Measurements from ENCODE around the gene PNKD. TPM values are rescaled to one million over a fixed set of nuclear protein-coding genes. Genes with fewer than 3 reads are reported as not detected.
A peak's percentile ranks its signal among the peaks of the same experiment; 100 is the strongest.

The PNKD gene
- total RNA-seq, 1 donor: 17.4 TPM

DNA sequence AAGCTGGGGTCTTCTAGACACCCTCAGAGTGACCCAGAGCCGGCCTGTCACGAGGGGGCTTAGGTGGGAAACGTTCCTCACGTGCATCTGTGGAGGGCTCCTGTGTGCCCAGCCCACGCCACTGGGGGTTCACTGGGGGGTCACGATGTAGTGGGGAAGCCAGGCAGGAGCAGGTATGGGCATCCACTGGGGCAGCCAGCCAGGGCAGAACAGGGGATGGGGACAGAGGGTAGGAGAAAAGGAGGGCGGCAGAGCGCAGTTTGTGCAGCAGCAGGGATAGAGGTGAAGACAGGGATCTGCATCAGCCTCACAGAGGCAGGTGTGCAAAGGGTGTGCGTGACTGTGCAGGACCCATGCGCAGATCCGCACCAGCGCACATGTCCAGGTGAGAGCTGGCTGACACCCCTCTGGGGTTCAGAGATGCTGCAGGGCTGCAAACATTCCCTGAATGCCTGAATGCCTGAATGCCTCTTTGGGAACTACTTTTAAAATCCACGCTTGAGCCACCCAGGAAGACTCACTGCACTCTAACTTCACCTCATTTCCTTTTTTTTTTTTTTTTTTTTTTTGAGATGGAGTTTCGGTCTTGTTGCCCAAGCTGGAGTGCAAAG lies 10.0 kb downstream of the PNKD start:
- DNase-seq (ENCODE audit: low read depth): no peak
- TF ChIP-seq CTCF (IDR thresholded peaks at IDR 0.05; ENCODE audit: insufficient read depth, low read length): no peak
- no peak overlapping the region for H3K4me3 ChIP-seq (ENCODE audit: low read depth, low read length)

- no peak overlapping the region for H3K4me3 ChIP-seq (ENCODE audit: low read depth, low read length)
- TF ChIP-seq CTCF (IDR thresholded peaks at IDR 0.05; ENCODE audit: insufficient read depth, low read length): no peak
- DNase-seq (ENCODE audit: low read depth): no peak
Observed at GRCh38 chr2:218281449-218281848, 11.1 kb downstream of the PNKD start.

DNA sequence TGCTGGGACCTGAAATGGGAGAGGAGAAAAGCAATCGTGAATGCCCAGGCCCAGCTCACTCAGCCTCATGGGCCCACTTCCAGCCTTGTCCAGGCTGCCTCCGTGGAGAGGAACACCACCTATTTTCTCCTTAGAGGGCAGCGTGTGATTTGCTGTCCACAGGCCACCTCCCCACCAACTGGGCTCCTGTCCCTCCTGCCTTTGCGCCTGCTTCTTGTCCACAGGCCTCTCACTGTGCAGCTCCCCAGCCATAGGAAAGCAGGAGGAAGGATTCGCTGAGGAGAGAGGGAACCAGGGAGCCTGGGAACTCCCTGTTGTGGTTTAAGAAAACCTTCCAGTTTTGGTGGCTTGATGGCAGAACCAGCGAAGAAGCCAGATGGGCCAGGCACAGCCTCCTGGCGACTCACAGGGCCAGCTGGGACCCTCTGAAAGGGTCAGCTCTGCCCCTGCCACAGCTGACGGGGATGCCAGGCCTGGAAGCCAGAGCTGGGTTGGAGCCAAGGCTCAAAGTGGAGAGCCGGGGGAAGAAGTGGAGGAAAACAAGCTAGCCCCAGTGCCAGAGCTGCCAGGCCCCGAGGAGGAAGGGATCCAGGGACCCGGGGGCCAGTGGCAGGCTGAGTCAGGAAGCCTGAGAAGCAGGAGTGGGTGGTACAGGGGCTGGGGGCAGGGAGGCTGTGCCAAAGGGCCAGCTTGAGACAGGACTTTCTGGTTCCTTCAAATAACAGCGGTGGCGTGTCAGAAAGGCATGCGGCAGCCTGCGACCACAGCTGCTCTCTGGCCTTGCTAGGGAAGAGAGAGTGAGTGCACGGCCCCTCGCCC lies 12.1 kb downstream of the PNKD start:
- TF ChIP-seq CTCF (IDR thresholded peaks at IDR 0.05; ENCODE audit: insufficient read depth, low read length): no peak
- DNase-seq (ENCODE audit: low read depth): no peak
- no peak overlapping the region for H3K4me3 ChIP-seq (ENCODE audit: low read depth, low read length)

- peak overlapping the region; percentile 45 for H3K4me3 ChIP-seq (ENCODE audit: low read depth, low read length)
- no peak for TF ChIP-seq CTCF (IDR thresholded peaks at IDR 0.05; ENCODE audit: insufficient read depth, low read length)
- peak; percentile 77 for DNase-seq (ENCODE audit: low read depth)
Observed at GRCh38 chr2:218284106-218284811, 13.9 kb downstream of the PNKD start.

DNA sequence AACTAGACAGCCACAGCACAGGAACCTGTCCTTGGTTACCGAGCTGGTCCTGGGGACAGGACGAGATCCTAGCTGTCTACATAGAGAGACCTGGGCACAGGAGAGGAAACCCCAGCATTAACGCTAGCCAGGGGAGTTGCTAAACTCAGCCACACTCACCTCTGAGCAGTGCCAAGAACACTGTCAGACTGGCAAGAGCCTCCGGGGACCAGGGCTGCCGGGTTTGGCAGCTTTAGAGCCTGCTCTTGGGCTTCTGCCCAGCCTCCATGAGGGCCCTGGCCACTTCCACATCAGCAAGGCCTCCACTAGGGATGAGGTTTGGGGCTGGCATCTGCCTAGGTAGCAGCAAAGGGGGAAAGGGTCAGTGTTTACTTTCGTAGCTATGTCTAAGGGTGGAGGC lies 15.3 kb downstream of the PNKD start:
- no peak for TF ChIP-seq CTCF (IDR thresholded peaks at IDR 0.05; ENCODE audit: insufficient read depth, low read length)
- peak; percentile 90 for DNase-seq (ENCODE audit: low read depth)
- peak overlapping the region; percentile 74 for H3K4me3 ChIP-seq (ENCODE audit: low read depth, low read length)

DNA sequence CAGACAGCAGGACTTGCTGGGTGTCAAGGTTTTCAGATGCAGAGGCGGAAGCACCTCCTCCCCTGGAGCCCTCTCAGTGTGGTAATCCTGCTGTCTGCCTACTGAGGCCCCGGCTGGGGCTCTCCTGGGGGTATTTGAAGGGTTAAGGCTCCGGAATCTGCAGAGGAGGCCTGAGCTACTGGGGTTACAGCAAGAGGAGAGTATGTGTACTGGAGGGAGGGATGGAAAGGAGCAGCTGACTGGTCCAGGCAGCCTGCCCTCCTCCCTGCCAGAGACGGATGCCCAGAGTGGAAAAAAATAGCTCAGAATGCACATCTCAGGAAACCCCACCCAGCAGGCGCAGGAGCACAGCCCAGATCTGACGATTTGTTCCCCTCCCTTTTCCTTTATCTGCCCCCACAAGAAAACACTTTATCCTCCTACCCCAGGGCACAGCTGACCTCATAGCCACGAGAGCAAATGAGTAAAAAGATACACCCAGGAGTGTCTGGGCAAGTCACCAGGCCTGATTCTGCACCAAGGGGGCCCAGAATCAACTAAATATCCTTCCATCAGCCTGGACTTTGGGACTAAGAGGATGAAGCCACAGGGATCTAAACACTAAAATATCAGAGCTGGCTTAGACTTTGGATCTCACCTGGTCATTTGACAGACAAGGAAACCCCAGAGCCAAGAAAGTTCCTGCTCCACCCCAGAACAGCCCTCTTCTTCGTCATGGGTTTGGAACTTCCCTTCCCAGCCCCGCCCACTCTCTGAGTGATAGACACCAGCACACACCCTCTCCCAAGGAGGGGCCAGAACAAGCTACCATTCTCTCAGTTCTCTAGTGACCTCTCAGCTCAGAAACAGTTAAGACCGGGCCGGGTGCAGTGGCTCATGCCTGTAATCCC lies 16.5 kb downstream of the PNKD start:
- TF ChIP-seq CTCF (IDR thresholded peaks at IDR 0.05; ENCODE audit: insufficient read depth, low read length): no peak
- H3K4me3 ChIP-seq (ENCODE audit: low read depth, low read length): peak overlapping the region; percentile 74
- peak; percentile 99 for DNase-seq (ENCODE audit: low read depth)

Measured in fibroblast of the aortic adventitia (primary cell).